Endothelial cell of umbilical vein (primary cell): Measurements from ENCODE around the gene TBXT. TPM values are rescaled to one million over a fixed set of nuclear protein-coding genes. Genes with fewer than 3 reads are reported as not detected.

Experiments
- BruUV-seq: library from RNA; stranded (reverse); fragments of 400-500 nt; replicated peaks from 2 replicates; lab custom pipeline; 2021; lab: Mats Ljungman, UMichigan
- CTCF ChIA-PET: fragments of 300-600, 350-600 bp; sonication (Branson Sonifier 250); formaldehyde crosslinking; loops from one replicate; lab custom pipeline; 2021; ENCODE audit warnings: antibody characterized with exemption, inconsistent platforms; lab: Charles Lee
- POLR2A ChIA-PET: fragments of 300-600, 350-600 bp; sonication (Branson Sonifier 250); formaldehyde crosslinking; loops from one replicate; lab custom pipeline; 2021; ENCODE audit warnings: antibody characterized with exemption, inconsistent platforms; lab: Charles Lee
- DNase-seq: peaks from one replicate; pipeline ENCODE4 v3.0.0-alpha.2; 2011; ENCODE audit warnings: low read depth, low spot score
- FAIRE-seq: peaks from 2 replicates; lab custom pipeline; 2011; peaks lifted over from hg19 to GRCh38; lab: Jason Lieb, UNC
- H2AFZ ChIP-seq: 2 replicates; pipeline ENCODE4 v1.6.0; 2012; ENCODE audit warnings: low read depth, low read length, control low read depth, inconsistent platforms
- H3K27ac ChIP-seq: 2 replicates; pipeline ENCODE4 v1.5.1; 2011; ENCODE audit warnings: low read depth, mild to moderate bottlenecking, control low read depth, low read length, moderate library complexity; ENCODE audit not compliant: insufficient read depth
- H3K27me3 ChIP-seq, 2 experiments: 2 replicates each; pipeline versions ENCODE4 v1.6.0 to v1.6.1; 2011; ENCODE audit warnings: low read length in 2 of 2, mixed read lengths in 1 of 2; ENCODE audit not compliant: control insufficient read depth in 2 of 2, insufficient read depth in 2 of 2
- H3K36me3 ChIP-seq, 2 experiments: 2 replicates in 1 of 2; 3 replicates in 1 of 2; pipeline ENCODE4 v1.5.1; 2011; ENCODE audit warnings: low read length in 2 of 2, mild to moderate bottlenecking in 1 of 2, moderate library complexity in 1 of 2; ENCODE audit not compliant: control insufficient read depth in 2 of 2, insufficient read depth in 2 of 2; ENCODE audit errors: extremely low read depth in 1 of 2
- H3K4me1 ChIP-seq: 3 replicates; pipeline ENCODE4 v1.5.1; 2011; ENCODE audit warnings: mild to moderate bottlenecking, low read length; ENCODE audit not compliant: control insufficient read depth, insufficient read depth; ENCODE audit errors: extremely low read depth
- H3K4me2 ChIP-seq: 2 replicates; pipeline ENCODE4 v1.6.1; 2011; ENCODE audit warnings: low read length, control low read depth, mixed read lengths; ENCODE audit not compliant: insufficient read depth
- H3K4me3 ChIP-seq, 3 experiments: fragments of 200-600 bp in 1 of 3; sonication (generic), shearing (Covaris generic) in 1 of 3; replicated peaks in 1 of 3; 2 replicates each; pipeline ENCODE4 v1.5.1; 2011 to 2016; ENCODE audit warnings: control low read depth in 3 of 3, low read length in 3 of 3, mild to moderate bottlenecking in 2 of 3, inconsistent platforms in 1 of 3, low read depth in 1 of 3, moderate library complexity in 1 of 3; ENCODE audit not compliant: insufficient read depth in 1 of 3
- H3K79me2 ChIP-seq: 2 replicates; pipeline ENCODE4 v1.6.0; 2012; ENCODE audit warnings: low read length, inconsistent platforms; ENCODE audit not compliant: control insufficient read depth, insufficient read depth
- H3K9ac ChIP-seq: replicated peaks from 2 replicates; pipeline ENCODE3; 2011; ENCODE audit warnings: low read length, control low read depth; ENCODE audit not compliant: insufficient read depth; ENCODE audit errors: extremely low read depth
- H3K9me1 ChIP-seq: replicated peaks from 3 replicates; pipeline ENCODE4 v1.6.0; 2011; ENCODE audit warnings: mild to moderate bottlenecking, low read length; ENCODE audit not compliant: control insufficient read depth, insufficient read depth; ENCODE audit errors: extremely low read depth
- H3K9me3 ChIP-seq: replicated peaks from 2 replicates; pipeline ENCODE4 v1.5.1; 2012; ENCODE audit warnings: low read length, inconsistent platforms; ENCODE audit not compliant: control insufficient read depth, insufficient read depth
- H4K20me1 ChIP-seq: replicated peaks from 2 replicates; pipeline ENCODE3; 2011; ENCODE audit warnings: mild to moderate bottlenecking, low read length; ENCODE audit not compliant: control insufficient read depth, insufficient read depth; ENCODE audit errors: extremely low read depth
- CTCF ChIP-seq, 2 donors: IDR thresholded peaks; 1 replicate in 1 of 2; 2 replicates in 1 of 2; pipeline ENCODE4 v1.5.1; 2011; ENCODE audit warnings: low read length in 2 of 2, mild to moderate bottlenecking in 2 of 2, moderate library complexity in 2 of 2, control low read depth in 1 of 2, inconsistent platforms in 1 of 2, low read depth in 1 of 2; ENCODE audit not compliant: insufficient read depth in 1 of 2; ENCODE audit errors: extremely low read depth in 1 of 2
- EZH2 ChIP-seq: IDR thresholded peaks from 2 replicates; pipeline ENCODE4 v1.6.1; 2012; ENCODE audit warnings: borderline replicate concordance, low read depth, mild to moderate bottlenecking, moderate library complexity, low read length, inconsistent platforms; ENCODE audit not compliant: severe bottlenecking
- FOS ChIP-seq: IDR thresholded peaks from 2 replicates; pipeline ENCODE4 v1.6.1; 2011; ENCODE audit warnings: mild to moderate bottlenecking, low read length, moderate library complexity, borderline replicate concordance; ENCODE audit not compliant: insufficient read depth
- GATA2 ChIP-seq: IDR thresholded peaks from 2 replicates; pipeline ENCODE4 v1.7.0; 2011; ENCODE audit warnings: low read depth, mild to moderate bottlenecking, moderate library complexity, mixed read lengths, low read length; ENCODE audit not compliant: insufficient read length, insufficient read depth
- JUN ChIP-seq: IDR thresholded peaks from 2 replicates; pipeline ENCODE4 v1.6.1; 2011; ENCODE audit warnings: borderline replicate concordance, low read depth; ENCODE audit not compliant: insufficient read length, insufficient read depth
- MAX ChIP-seq: IDR thresholded peaks from 2 replicates; pipeline ENCODE4 v1.6.1; 2011; ENCODE audit not compliant: insufficient read depth, insufficient read length
- MYC ChIP-seq: IDR thresholded peaks from one replicate; pipeline ENCODE4 v1.6.1; 2011; ENCODE audit warnings: mild to moderate bottlenecking, low read depth, low read length
- POLR2A ChIP-seq: IDR thresholded peaks from 2 replicates; pipeline ENCODE4 v1.6.1; 2012; ENCODE audit warnings: low read depth, mild to moderate bottlenecking, control low read depth, low read length
- POLR2AphosphoS5 ChIP-seq: IDR thresholded peaks from 2 replicates; pipeline ENCODE4 v1.6.1; 2012; ENCODE audit warnings: low read depth, mild to moderate bottlenecking, control low read depth, low read length, moderate library complexity; ENCODE audit not compliant: insufficient read depth
- dilution Hi-C: fragments of 300-500 bp; cut with MboI; formaldehyde crosslinking; loops from one replicate; pipeline ENCODE4 v1.15.0; 2019; ENCODE audit warnings: low sequenced_read_pairs; ENCODE audit not compliant: extremely low pct_ligation_motif_present
- intact Hi-C: fragments of 100-400 bp; cut with micrococcal nuclease; formaldehyde crosslinking; loops from one replicate; pipeline ENCODE4 v1.10.0; 2022
- polyA plus RNA-seq, 4 experiments: library from polyadenylated mRNA; depleted of rRNA in 3 of 4; stranded (reverse) in 3 of 4; unstranded in 1 of 4; fragments of >200 nt; gene quantifications; 2 replicates each; pipeline versions ENCODE4 v1.2.1 to v1.2.3, GENCODE V29; 2011 to 2012; ENCODE audit warnings: missing spikeins in 1 of 4
- total RNA-seq: library from RNA; stranded (reverse); gene quantifications from 2 replicates; pipeline ENCODE4 v1.2.3, GENCODE V29; 2021

TBXT gene
- total and polyA plus RNA-seq, 2 donors (not counting 3 experiments of a cell fraction or from before 2014, with no cell fraction given), result not detected

- POLR2A ChIA-PET, result no interaction called here
- no peak for DNase-seq
- Histone ChIP-seq H3K9me1 (no peaks in the 10 kb centered on the region), H3K9ac (no peak overlapping the region), H3K9me3 (no peaks in the 10 kb centered on the region), H4K20me1 (no peaks in the 10 kb centered on the region), H3K27me3 (peaks cover 14 to 19% of the 10 kb centered on the region in 2 experiments), H3K79me2 (no peaks in the 10 kb centered on the region), H2AFZ (no peak overlapping the region), H3K4me3 (no peak overlapping the region), H3K4me1 (no peaks in the 10 kb centered on the region), H3K36me3 (no peaks in the 10 kb centered on the region), H3K4me2 (no peak overlapping the region), H3K27ac (no peak overlapping the region)
- dilution Hi-C loops (no loop called here), intact Hi-C loops (no loop called here)
- BruUV-seq, result no TSS peak
- CTCF ChIA-PET, result no interaction called here
- FAIRE-seq, result no peak
- TF ChIP-seq JUN (no peak), FOS (no peak), POLR2A (no peak), MYC (no peak), MAX (no peak), GATA2 (no peak), EZH2 (no peak), POLR2AphosphoS5 (no peak), CTCF (IDR thresholded peaks at IDR 0.05; ENCODE audit: extremely low read depth in 1 of 2, insufficient read depth in 1 of 2, low read depth in 1 of 2, low read length in 2 of 2) (no peak)
Measured at GRCh38 chr6:166174031-166174430, 6.4 kb upstream of the TBXT start.
